ENCODE measurements around the gene BTBD9.

DNA sequence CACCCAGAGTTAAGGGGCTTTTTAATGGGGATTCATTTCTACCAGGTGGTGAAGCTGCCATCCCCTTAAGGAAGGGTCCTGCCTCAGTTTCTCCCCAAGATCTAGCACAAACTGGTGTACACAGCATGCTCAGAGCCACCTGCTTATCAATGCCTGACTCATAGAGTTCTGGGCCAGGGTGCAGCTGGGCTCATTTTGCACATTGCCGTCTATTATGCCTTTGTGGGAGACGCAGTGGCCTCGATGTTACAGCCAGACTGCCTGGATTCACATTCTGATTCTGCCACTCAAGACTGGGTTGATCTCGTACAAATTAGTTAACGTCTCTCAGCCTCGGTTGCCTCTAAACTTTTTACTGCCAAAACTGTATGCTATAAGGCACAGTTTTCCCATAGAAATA, 454.5 kb downstream of the BTBD9 start:
- TF ChIP-seq CTCF (IDR thresholded peaks at IDR 0.05) (no peak), POLR2A (IDR thresholded peaks at IDR 0.05) (no peak)

Measured in lower leg skin (tissue), 3 donors.